ENCODE data around the gene SEMA5B. TPM values are rescaled to one million over a fixed set of nuclear protein-coding genes. Genes with fewer than 3 reads are reported as not detected.

SEMA5B gene
- total RNA-seq, 3 donors from 2014 or later (not counting 1 experiment from before 2014, with no cell fraction given) = 0.23 TPM; not detected in 2

GRCh38 chr3:123019161-123019560 lies 8.4 kb downstream of the SEMA5B start:
- no peaks in the 10 kb centered on the region for H3K9me3 Mint-ChIP-seq
- DNase-seq (no peak), ATAC-seq (no peak)
- H3K36me3 Mint-ChIP-seq = no peaks in the 10 kb centered on the region
- no peaks in the 10 kb centered on the region for H3K4me1 ChIP-seq (ENCODE audit: control insufficient read depth, insufficient read depth, low read length)
- intact Hi-C loops (cut with micrococcal nuclease) = no loop called here
- H3K27me3 ChIP-seq (ENCODE audit: control insufficient read depth, insufficient read depth, low read length) = peaks cover 2% of the 10 kb centered on the region
- H3K4me1 Mint-ChIP-seq = no peaks in the 10 kb centered on the region
- no peak overlapping the region for H3K4me3 Mint-ChIP-seq
- H3K27me3 Mint-ChIP-seq (ENCODE audit: low read depth in 2 of 2) = peaks cover 30 to 65% of the 10 kb centered on the region in 2 donors
- no peak overlapping the region for H3K27ac Mint-ChIP-seq
- H3K9me3 ChIP-seq (ENCODE audit: control insufficient read depth, insufficient read depth, low read length) = no peaks in the 10 kb centered on the region
- WGBS (ENCODE audit: insufficient coverage) = 71% methylated on average over 2 of the region's 3 CpGs
- no peak overlapping the region for H3K4me3 ChIP-seq (ENCODE audit: low read length)
- TF ChIP-seq CTCF (IDR thresholded peaks at IDR 0.05) = no peak
- H3K36me3 ChIP-seq (ENCODE audit: control insufficient read depth, insufficient read depth, low read length) = no peaks in the 10 kb centered on the region
- no peak overlapping the region for H3K27ac ChIP-seq (ENCODE audit: low read length)

- no peak for DNase-seq
- H3K4me3 Mint-ChIP-seq = no peak overlapping the region
- H3K27ac Mint-ChIP-seq = no peak overlapping the region
- H3K4me1 Mint-ChIP-seq = no peaks in the 10 kb centered on the region
- H3K36me3 Mint-ChIP-seq = no peaks in the 10 kb centered on the region
- TF ChIP-seq CTCF (IDR thresholded peaks at IDR 0.05) = no peak
- Histone ChIP-seq H3K9me3 (ENCODE audit: control insufficient read depth, insufficient read depth, low read length) (no peaks in the 10 kb centered on the region), H3K4me3 (ENCODE audit: low read length) (no peak overlapping the region), H3K27me3 (ENCODE audit: control insufficient read depth, insufficient read depth, low read length) (no peaks in the 10 kb centered on the region), H3K27ac (ENCODE audit: low read length) (no peak overlapping the region), H3K4me1 (ENCODE audit: control insufficient read depth, insufficient read depth, low read length) (no peaks in the 10 kb centered on the region), H3K36me3 (ENCODE audit: control insufficient read depth, insufficient read depth, low read length) (no peaks in the 10 kb centered on the region)
- H3K27me3 Mint-ChIP-seq (ENCODE audit: low read depth in 2 of 2) = peaks cover 28 to 65% of the 10 kb centered on the region in 2 donors
- 76% methylated on average over 1 of the region's 1 CpG for WGBS (ENCODE audit: insufficient coverage)
- intact Hi-C loops (cut with micrococcal nuclease) = no loop called here
- ATAC-seq = no peak
- H3K9me3 Mint-ChIP-seq = no peaks in the 10 kb centered on the region
Observed at GRCh38 chr3:123018683-123019082, 8.9 kb downstream of the SEMA5B start.

- Histone ChIP-seq H3K4me3 (ENCODE audit: low read length) (no peak overlapping the region), H3K27me3 (ENCODE audit: control insufficient read depth, insufficient read depth, low read length) (no peaks in the 10 kb centered on the region), H3K9me3 (ENCODE audit: control insufficient read depth, insufficient read depth, low read length) (no peaks in the 10 kb centered on the region), H3K36me3 (ENCODE audit: control insufficient read depth, insufficient read depth, low read length) (no peaks in the 10 kb centered on the region), H3K27ac (ENCODE audit: low read length) (no peak overlapping the region), H3K4me1 (ENCODE audit: control insufficient read depth, insufficient read depth, low read length) (no peaks in the 10 kb centered on the region)
- Mint-ChIP-seq H3K4me1 (no peaks in the 10 kb centered on the region), H3K4me3 (no peak overlapping the region), H3K36me3 (no peaks in the 10 kb centered on the region), H3K27me3 (ENCODE audit: low read depth in 2 of 2) (peaks cover 31 to 50% of the 10 kb centered on the region in 2 donors), H3K27ac (no peak overlapping the region), H3K9me3 (no peaks in the 10 kb centered on the region)
- DNase-seq (peak in 1 of 2 donors; percentile 13), ATAC-seq (no peak)
- intact Hi-C loops (cut with micrococcal nuclease) = no loop called here
- no peak for TF ChIP-seq CTCF (IDR thresholded peaks at IDR 0.05)
- WGBS (ENCODE audit: insufficient coverage) = 95% methylated on average over 4 of the region's 4 CpGs
Observed at GRCh38 chr3:123015596-123015995, 12.0 kb downstream of the SEMA5B start.

GRCh38 chr3:123013876-123014275 lies 13.7 kb downstream of the SEMA5B start:
- Mint-ChIP-seq H3K36me3 (no peaks in the 10 kb centered on the region), H3K4me1 (no peaks in the 10 kb centered on the region), H3K27me3 (ENCODE audit: low read depth in 2 of 2) (peaks cover 36 to 49% of the 10 kb centered on the region in 2 donors), H3K4me3 (no peak overlapping the region), H3K27ac (no peak overlapping the region), H3K9me3 (no peaks in the 10 kb centered on the region)
- ATAC-seq (no peak), DNase-seq (no peak)
- Histone ChIP-seq H3K4me3 (ENCODE audit: low read length) (no peak overlapping the region), H3K27me3 (ENCODE audit: control insufficient read depth, insufficient read depth, low read length) (no peaks in the 10 kb centered on the region), H3K27ac (ENCODE audit: low read length) (no peak overlapping the region), H3K36me3 (ENCODE audit: control insufficient read depth, insufficient read depth, low read length) (no peaks in the 10 kb centered on the region), H3K9me3 (ENCODE audit: control insufficient read depth, insufficient read depth, low read length) (no peaks in the 10 kb centered on the region), H3K4me1 (ENCODE audit: control insufficient read depth, insufficient read depth, low read length) (no peaks in the 10 kb centered on the region)
- WGBS (ENCODE audit: insufficient coverage) = 78% methylated on average over 6 of the region's 6 CpGs
- intact Hi-C loops (cut with micrococcal nuclease) = no loop called here
- TF ChIP-seq CTCF (IDR thresholded peaks at IDR 0.05) = no peak

All from natural killer cell (primary cell).